22Rv1 (cell line): ENCODE data around the gene AURKAIP1.

ENCODE experiments used
- ZFX ChIP-seq: fragments of 450-650 bp; IDR thresholded peaks from 2 replicates; pipeline ENCODE4 v1.6.1; 2017; ENCODE audit warnings: antibody characterized with exemption, borderline replicate concordance
- TF ChIP-seq, protein P1 (sequence below): fragments of 450-650 bp; IDR thresholded peaks from 2 replicates; pipeline ENCODE4 v1.5.1; 2017; ENCODE audit warnings: mild to moderate bottlenecking

DNA sequence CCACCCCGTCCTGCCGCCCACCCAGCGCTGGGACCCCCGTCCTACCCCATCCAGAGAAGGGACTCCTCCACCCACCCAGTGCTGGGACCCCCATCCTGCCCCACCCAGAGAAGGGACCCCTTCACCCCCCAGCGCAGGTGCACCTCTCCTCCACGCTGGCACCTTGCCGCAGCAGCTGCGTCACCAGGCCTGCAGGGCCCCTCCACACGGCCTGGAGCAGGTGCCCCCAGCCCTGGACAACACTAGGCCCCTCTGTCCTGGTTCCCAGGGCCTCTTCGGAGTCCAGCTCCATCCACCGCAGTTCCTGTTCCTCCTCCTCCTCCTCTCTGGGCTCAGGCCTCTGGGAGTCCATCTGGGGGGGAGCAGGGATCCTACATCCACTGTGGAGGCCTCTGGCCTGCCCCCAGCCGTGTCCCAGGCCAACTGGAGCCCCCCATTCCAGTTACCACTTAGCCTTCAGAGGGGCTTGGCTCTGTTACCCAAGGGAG, 45.7 kb upstream of the AURKAIP1 start:
- TF ChIP-seq, protein P1, sequence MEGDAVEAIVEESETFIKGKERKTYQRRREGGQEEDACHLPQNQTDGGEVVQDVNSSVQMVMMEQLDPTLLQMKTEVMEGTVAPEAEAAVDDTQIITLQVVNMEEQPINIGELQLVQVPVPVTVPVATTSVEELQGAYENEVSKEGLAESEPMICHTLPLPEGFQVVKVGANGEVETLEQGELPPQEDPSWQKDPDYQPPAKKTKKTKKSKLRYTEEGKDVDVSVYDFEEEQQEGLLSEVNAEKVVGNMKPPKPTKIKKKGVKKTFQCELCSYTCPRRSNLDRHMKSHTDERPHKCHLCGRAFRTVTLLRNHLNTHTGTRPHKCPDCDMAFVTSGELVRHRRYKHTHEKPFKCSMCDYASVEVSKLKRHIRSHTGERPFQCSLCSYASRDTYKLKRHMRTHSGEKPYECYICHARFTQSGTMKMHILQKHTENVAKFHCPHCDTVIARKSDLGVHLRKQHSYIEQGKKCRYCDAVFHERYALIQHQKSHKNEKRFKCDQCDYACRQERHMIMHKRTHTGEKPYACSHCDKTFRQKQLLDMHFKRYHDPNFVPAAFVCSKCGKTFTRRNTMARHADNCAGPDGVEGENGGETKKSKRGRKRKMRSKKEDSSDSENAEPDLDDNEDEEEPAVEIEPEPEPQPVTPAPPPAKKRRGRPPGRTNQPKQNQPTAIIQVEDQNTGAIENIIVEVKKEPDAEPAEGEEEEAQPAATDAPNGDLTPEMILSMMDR: no peak
- no peak for TF ChIP-seq ZFX
